ENCODE results near the gene FZD1.

- TF ChIP-seq CTCF (IDR thresholded peaks at IDR 0.05; ENCODE audit: insufficient read depth, low read length) (no peak), POLR2AphosphoS5 (IDR thresholded peaks at IDR 0.05; ENCODE audit: low read depth) (no peak)
These were observed 35.9 kb upstream of the FZD1 start for GRCh38 chr7:91228327-91228726.

All from HL-60 (cell line).